ENCODE data around the gene MEDAG. TPM values are rescaled to one million over a fixed set of nuclear protein-coding genes. Genes with fewer than 3 reads are reported as not detected.

The MEDAG gene
- total RNA-seq, 1 donor from 2014 or later: not detected

DNA sequence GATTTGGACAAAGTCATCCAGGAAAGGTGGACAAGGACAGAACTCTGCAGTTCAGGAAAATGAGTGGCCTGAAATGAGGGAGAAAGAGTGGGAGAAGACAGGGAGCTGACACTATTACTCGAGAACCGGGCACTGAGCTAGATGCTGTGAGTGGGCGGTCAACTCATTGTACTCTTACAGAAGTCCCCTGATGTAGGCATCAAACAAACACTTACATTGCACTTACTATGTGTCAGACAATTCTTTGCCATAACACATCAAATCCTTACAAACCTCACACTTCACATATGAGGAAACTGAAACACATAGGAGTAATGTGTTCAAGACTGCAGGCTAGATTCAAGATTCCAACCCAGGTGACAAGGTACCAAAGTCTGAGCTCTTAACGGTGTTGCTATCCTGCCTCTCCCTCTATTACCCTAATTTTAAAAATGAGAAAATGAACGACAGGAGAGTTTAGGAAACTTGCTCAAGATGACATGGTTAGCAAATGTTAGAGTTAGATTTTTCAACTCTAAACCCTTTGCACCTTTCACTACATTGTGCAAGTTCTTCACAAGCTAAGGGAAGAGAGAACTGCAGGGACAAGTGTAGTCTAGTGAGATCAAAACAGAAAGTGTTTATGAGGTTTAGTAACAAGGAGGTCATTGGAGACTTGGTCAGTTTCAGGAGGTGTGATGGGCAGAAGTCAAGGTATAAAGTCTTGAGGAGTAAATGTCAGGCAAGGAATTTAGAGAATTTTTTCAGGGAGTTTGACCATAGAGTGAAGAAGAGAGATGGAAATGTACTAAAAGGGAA is 4.9 kb upstream of the MEDAG start:
- H3K27me3 Mint-ChIP-seq (ENCODE audit: insufficient read depth, low read depth): peaks cover 20% of the 10 kb centered on the region
- Histone ChIP-seq H3K4me1 (no peaks in the 10 kb centered on the region), H3K9ac (no peak overlapping the region), H3K79me2 (ENCODE audit: low read depth) (no peaks in the 10 kb centered on the region), H3K27ac (no peak overlapping the region), H2AFZ (replicated peaks) (no peak overlapping the region), H3F3A (ENCODE audit: low read depth) (no peaks in the 10 kb centered on the region), H3K36me3 (no peaks in the 10 kb centered on the region), H3K4me2 (no peak overlapping the region), H3K9me3 (ENCODE audit: low read depth) (no peaks in the 10 kb centered on the region), H3K27me3 (no peaks in the 10 kb centered on the region), H4K20me1 (ENCODE audit: low read depth) (no peaks in the 10 kb centered on the region), H3K4me3 (no peak overlapping the region)
- no peak overlapping the region for H3K4me3 Mint-ChIP-seq
- no peak for DNase-seq (ENCODE audit: low spot score)
- no peaks in the 10 kb centered on the region for H3K9me3 Mint-ChIP-seq
- no peaks in the 10 kb centered on the region for H3K36me3 Mint-ChIP-seq
- no peak overlapping the region for H3K27ac Mint-ChIP-seq
- no peak for TF ChIP-seq EZH2 (IDR thresholded peaks at IDR 0.05)
- no peak for TF ChIP-seq EZH2phosphoT487 (IDR thresholded peaks at IDR 0.05)
- TF ChIP-seq, protein P1, sequence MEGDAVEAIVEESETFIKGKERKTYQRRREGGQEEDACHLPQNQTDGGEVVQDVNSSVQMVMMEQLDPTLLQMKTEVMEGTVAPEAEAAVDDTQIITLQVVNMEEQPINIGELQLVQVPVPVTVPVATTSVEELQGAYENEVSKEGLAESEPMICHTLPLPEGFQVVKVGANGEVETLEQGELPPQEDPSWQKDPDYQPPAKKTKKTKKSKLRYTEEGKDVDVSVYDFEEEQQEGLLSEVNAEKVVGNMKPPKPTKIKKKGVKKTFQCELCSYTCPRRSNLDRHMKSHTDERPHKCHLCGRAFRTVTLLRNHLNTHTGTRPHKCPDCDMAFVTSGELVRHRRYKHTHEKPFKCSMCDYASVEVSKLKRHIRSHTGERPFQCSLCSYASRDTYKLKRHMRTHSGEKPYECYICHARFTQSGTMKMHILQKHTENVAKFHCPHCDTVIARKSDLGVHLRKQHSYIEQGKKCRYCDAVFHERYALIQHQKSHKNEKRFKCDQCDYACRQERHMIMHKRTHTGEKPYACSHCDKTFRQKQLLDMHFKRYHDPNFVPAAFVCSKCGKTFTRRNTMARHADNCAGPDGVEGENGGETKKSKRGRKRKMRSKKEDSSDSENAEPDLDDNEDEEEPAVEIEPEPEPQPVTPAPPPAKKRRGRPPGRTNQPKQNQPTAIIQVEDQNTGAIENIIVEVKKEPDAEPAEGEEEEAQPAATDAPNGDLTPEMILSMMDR (IDR thresholded peaks at IDR 0.05): no peak
- peaks cover 27% of the 10 kb centered on the region for H3K4me1 Mint-ChIP-seq

GRCh38 chr13:30904043-30904442 is 2.0 kb upstream of the MEDAG start:
- H3F3A ChIP-seq (ENCODE audit: low read depth): no peaks in the 10 kb centered on the region
- H3K4me2 ChIP-seq: no peak overlapping the region
- H3K36me3 ChIP-seq: no peaks in the 10 kb centered on the region
- H3K27me3 ChIP-seq: no peaks in the 10 kb centered on the region
- H4K20me1 ChIP-seq (ENCODE audit: low read depth): no peaks in the 10 kb centered on the region
- no peak for DNase-seq (ENCODE audit: low spot score)
- Mint-ChIP-seq H3K4me1 (peaks cover 31% of the 10 kb centered on the region), H3K4me3 (no peak overlapping the region), H3K27me3 (ENCODE audit: insufficient read depth, low read depth) (peaks cover 22% of the 10 kb centered on the region), H3K9me3 (peaks cover 2% of the 10 kb centered on the region), H3K27ac (no peak overlapping the region), H3K36me3 (no peaks in the 10 kb centered on the region)
- H3K79me2 ChIP-seq (ENCODE audit: low read depth): no peaks in the 10 kb centered on the region
- H3K4me1 ChIP-seq: no peaks in the 10 kb centered on the region
- H3K9ac ChIP-seq: no peak overlapping the region
- H3K4me3 ChIP-seq: no peak overlapping the region
- TF ChIP-seq, protein P1 (IDR thresholded peaks at IDR 0.05): no peak
- TF ChIP-seq EZH2phosphoT487 (IDR thresholded peaks at IDR 0.05) (no peak), EZH2 (IDR thresholded peaks at IDR 0.05) (no peak)
- H3K27ac ChIP-seq: no peak overlapping the region
- H2AFZ ChIP-seq (replicated peaks): no peak overlapping the region
- no peaks in the 10 kb centered on the region for H3K9me3 ChIP-seq (ENCODE audit: low read depth)

DNA sequence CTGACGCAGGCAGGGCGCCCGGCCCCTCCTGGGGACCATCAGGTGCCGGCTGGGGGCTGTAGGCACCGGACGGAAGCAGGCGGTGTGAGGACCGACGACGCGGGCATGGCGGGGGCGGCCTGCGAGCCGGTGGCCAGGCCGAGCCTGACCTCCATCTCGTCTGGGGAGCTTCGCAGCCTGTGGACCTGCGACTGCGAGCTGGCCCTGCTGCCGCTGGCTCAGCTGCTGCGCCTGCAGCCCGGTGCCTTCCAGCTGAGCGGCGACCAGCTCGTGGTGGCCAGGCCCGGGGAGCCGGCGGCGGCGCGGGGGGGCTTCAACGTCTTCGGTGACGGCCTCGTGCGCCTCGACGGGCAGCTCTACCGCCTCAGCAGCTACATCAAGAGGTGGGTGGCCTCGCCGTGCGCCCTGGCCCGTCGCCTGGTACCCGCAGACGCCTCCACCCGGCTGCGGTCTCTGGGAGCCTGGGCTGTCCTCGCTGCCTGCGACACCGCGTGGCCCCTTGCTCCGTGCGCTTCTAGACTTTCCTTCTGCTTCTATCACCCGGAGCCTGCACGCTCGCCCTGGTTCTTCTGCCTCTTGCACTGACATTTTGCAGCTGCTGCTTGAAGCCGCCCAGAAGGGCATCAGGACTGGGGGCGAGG is 460 bp downstream of the MEDAG start:
- H3K4me2 ChIP-seq: no peak overlapping the region
- no peak for DNase-seq (ENCODE audit: low spot score)
- H3K27me3 Mint-ChIP-seq (ENCODE audit: insufficient read depth, low read depth): peaks cover 25% of the 10 kb centered on the region
- no peaks in the 10 kb centered on the region for H3K79me2 ChIP-seq (ENCODE audit: low read depth)
- H3K4me3 ChIP-seq: no peak overlapping the region
- H3K4me1 ChIP-seq: no peaks in the 10 kb centered on the region
- TF ChIP-seq EZH2phosphoT487 (IDR thresholded peaks at IDR 0.05) (no peak), EZH2 (IDR thresholded peaks at IDR 0.05) (no peak)
- TF ChIP-seq, protein P1 (IDR thresholded peaks at IDR 0.05): no peak
- H3K36me3 Mint-ChIP-seq: no peaks in the 10 kb centered on the region
- no peaks in the 10 kb centered on the region for H3F3A ChIP-seq (ENCODE audit: low read depth)
- H3K36me3 ChIP-seq: no peaks in the 10 kb centered on the region
- H3K4me3 Mint-ChIP-seq: no peak overlapping the region
- no peak overlapping the region for H3K27ac ChIP-seq
- peaks cover 2% of the 10 kb centered on the region for H3K9me3 Mint-ChIP-seq
- H3K27ac Mint-ChIP-seq: no peak overlapping the region
- H4K20me1 ChIP-seq (ENCODE audit: low read depth): no peaks in the 10 kb centered on the region
- no peaks in the 10 kb centered on the region for H3K9me3 ChIP-seq (ENCODE audit: low read depth)
- H2AFZ ChIP-seq (replicated peaks): no peak overlapping the region
- H3K9ac ChIP-seq: no peak overlapping the region
- H3K4me1 Mint-ChIP-seq: peaks cover 20% of the 10 kb centered on the region
- no peaks in the 10 kb centered on the region for H3K27me3 ChIP-seq
